GM21825 (cell line): ENCODE data around the gene ZSCAN4.

Source experiments
- ATAC-seq: cut with Tn5 transposase; IDR thresholded peaks from one replicate; pipeline ENCODE4 v1.9.1; 2021; ENCODE audit warnings: mild to moderate bottlenecking, moderate library complexity; ENCODE audit not compliant: unreplicated experiment

The ZSCAN4 gene, protein sequence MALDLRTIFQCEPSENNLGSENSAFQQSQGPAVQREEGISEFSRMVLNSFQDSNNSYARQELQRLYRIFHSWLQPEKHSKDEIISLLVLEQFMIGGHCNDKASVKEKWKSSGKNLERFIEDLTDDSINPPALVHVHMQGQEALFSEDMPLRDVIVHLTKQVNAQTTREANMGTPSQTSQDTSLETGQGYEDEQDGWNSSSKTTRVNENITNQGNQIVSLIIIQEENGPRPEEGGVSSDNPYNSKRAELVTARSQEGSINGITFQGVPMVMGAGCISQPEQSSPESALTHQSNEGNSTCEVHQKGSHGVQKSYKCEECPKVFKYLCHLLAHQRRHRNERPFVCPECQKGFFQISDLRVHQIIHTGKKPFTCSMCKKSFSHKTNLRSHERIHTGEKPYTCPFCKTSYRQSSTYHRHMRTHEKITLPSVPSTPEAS

DNA sequence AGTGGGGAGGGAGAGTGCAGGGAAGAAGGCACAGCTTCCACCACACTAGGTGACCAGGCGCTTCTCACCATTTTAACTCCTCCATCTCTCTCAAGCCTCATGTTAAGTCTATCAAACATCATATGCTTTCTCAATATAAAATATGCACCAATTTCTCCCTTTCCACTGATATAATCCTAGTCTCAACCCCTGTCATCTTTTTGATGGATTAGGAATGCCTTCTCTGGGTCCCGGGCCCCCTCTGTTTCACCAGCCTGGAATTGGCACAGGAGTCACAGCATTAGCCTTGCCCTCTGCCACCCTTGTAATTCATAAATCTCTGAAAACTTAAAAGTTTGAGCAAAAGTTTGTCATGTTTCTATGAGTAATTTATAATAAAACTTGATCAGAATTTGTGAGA is at the start of gene ZSCAN4:
Gene ZSCAN4 (plus strand): TSS at position 301 of the 400 bp plus-strand sequence. CDS start 7,211 bp downstream, outside the sequence.
- no peak for ATAC-seq

DNA sequence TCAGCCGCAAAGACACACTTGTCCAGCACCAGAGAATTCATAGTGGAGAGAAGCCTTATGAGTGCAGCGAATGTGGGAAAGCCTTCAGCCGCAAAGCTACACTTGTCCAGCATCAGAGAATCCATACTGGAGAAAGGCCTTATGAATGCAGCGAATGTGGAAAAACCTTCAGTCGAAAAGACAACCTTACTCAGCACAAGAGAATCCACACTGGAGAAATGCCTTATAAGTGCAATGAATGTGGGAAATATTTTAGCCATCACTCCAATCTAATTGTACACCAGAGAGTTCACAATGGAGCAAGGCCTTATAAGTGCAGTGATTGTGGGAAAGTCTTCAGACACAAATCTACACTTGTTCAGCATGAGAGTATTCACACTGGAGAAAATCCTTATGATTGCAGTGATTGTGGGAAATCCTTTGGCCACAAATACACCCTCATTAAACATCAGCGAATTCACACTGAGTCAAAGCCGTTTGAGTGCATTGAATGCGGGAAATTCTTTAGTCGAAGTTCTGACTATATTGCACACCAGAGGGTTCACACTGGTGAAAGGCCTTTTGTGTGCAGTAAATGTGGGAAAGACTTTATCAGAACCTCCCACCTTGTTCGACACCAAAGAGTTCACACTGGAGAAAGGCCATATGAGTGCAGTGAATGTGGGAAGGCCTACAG is 47.9 kb upstream of the ZSCAN4 start:
- no peak for ATAC-seq

DNA sequence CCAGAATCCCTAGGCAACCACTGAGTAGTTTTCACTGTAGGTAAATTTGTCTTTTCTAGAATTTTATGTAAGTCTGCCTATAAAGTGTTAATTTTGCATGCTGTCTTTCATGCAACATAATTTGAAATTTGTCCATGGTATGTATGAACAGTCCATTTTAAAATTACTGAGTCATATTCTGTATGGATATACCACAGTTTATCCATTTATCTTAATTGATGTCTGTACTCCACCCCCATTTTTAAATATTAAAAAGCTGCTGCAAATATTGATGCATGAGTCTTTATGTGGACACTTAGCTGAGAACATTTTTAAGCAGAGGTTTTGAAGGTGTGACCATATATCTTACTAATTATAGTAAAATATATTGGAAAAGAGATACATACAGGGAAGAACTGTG is 45.6 kb upstream of the ZSCAN4 start:
- no peak for ATAC-seq

DNA sequence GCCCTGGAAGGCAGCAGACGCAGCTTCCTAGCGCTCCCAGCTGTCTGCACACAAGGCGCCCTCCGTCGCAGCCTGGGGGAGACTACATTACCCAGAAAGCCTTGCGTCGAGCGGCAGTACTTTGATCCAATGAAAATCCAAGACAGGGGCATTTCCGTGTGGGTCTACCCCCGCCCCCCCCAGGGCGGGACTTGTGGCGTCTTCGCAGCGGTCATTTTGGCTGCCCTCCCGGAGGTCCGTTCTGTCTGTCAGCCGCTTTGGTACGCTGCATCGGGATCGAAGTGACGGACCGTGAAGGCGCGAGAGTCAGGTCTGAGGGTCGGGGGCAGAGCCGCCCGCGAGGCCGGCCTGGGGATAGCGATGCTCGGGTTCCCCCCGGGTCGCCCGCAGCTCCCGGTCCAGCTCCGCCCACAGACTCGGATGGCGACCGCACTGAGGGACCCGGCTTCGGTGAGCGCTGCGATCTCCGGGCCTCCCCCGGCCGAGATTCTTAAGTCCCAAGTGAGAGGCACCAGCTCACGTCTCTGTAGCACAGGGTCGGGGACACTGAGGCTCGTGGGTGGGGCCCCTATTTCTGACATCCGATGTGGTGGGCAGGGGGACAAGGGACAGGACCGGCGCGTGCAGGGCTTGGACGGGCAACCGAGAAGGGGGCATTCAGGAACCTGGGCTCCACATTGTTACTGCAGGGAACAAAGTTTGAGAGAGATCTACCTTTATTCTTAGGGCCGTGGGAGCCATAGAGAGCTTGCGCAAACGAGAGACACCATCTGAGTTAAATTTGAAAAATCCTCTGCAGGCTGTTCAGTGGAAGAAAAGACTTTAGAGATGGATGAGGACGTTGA is 35.5 kb upstream of the ZSCAN4 start, which contains the start of gene ZNF211:
Gene ZNF211 (plus strand): TSS at position 182 of the 845 bp plus-strand sequence. CDS start 179 bp downstream, at position 361.
- ATAC-seq, result peak; percentile 96

DNA sequence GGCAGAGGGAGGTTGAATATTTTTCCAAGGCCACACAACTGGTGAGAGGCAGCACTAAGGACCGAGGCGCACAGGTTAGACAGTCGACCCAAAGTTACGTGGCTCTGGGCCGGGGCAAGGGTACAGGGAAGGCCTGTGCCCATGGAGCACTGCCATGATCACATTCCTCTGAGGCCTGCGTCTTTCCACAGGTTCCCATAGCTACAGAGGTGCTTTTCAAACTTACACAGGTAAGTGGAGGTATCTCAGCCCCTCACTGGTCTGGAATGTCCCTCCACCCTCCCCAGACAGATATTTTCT is 35.0 kb upstream of the ZSCAN4 start:
- ATAC-seq, result no peak

DNA sequence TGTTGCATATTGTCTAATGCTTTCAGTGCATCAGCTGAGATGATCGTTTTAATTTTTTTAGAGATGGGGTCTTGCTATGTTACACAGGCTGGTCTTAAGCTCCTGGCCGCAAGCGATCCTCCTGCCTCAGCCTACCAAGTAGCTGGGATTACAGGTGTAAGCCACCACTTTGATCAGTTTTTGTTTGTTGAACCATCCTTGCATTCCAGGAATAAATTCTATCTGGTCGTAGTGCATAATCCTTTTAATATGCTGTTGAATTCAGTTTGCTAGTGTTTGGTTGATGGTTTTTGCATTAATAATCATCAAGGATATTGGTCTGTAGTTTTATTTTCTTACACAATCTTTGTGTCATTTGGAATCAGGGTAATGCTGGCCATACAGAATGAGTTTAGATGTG is 31.4 kb upstream of the ZSCAN4 start:
- ATAC-seq, result no peak

DNA sequence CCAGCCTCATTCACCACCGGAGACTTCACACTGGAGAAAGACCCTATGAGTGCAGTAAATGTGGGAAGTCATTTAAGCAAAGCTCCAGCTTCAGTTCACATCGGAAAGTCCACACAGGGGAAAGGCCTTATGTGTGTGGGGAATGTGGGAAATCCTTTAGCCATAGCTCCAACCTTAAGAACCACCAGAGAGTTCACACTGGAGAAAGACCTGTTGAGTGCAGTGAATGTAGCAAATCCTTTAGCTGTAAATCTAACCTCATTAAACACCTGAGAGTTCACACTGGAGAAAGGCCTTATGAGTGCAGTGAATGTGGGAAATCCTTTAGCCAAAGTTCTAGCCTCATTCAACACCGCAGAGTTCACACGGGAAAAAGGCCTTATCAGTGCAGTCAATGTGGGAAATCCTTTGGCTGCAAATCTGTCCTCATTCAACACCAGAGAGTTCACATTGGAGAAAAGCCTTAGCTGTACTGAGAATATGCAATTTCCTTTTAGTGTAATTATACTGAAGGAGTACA is 27.0 kb upstream of the ZSCAN4 start:
- ATAC-seq, result no peak

DNA sequence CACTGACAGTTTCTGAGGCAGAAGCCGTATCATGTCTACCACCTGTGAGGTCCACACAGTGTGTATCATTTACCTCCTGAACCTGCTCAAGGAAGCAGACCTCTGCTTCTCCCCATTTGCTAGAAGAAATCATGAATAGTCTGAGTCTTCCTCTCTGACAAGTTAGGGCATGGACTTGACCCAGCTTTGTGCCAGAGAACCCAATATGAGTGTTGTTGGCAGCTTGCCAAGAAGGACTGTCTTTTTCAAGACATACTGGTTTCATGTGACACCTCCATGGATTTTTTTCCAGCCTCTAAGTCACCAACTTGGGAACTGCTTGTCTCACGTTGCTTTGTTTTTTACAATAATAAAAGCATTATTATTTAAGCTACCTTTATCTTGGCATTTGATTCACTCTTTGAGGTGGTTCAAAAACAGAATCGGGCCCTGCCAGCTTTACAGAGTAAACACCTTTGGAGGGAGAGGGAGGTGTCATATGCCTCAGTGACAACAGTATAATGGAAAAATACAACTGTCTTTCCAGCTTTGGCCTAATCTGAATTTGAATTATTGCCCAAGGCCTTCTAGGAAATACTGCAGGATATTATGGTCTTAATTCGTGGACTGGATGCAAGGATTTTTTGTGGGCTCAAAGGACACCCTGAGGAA is 26.2 kb upstream of the ZSCAN4 start:
- ATAC-seq, result no peak

DNA sequence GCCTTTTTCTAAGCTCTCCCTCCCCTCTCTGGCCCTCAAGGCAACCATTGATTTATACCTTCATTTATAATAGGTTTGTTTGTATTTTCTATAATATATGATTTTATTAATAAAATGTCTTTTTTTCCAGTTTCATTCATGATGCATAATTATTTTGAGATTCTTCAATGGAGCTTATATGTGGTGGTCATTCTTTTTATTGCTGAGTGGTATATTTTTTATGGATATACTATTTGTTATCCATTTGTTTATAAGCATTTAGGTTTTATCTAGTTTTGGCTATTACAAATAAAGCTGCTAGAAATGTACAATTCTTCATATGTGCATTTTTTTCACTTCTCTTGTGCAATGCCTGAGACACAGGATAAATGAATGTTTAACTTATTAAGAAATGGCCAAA is 25.0 kb upstream of the ZSCAN4 start:
- no peak for ATAC-seq

DNA sequence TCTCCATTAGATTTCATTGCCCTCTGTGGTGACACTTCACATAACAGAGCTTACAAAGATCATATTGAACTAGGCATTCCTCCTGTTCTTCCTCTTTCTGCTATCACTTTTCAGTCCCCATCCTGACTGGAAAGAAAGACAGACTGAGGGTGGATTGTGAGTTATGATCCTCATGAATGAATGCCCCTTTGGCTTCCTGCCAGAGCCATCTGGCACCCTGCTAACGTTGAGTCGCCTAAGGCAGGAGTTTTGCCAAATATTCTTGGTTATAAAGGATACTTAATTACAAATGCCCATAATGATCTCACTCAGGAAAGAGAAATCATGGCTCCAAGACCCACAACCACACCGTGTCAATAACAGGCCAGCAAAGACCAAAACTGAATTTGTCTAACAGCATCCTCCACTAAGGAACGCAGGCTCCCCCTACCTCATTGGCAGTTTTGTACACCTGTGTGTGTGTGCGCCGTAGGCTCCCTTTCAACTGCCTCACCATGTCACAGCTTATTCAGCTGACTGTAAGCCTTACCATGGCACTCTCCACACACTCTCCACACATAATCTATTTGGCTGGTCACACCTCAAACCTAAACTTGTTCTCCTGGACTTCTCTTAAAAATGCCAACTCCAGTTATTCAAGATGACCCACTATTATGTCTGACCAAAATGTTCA is 20.3 kb upstream of the ZSCAN4 start:
- ATAC-seq, result no peak

DNA sequence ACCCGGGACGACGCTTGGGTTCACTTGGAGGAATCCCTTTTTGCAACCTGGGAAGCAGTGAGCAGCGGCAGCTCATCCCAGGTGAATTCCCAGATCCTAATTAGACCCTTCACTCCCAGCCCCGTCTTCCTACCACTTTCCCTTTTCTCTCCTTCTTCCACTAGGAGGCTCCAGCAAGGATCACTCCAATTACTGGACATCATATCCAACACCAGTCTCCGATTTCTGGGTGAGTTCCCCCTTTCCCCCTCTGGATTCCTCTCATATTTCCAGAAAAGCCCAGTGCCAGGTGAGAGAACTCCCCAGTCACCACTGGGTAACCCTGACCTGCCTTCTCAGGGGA is 17.1 kb upstream of the ZSCAN4 start:
- ATAC-seq, result no peak

DNA sequence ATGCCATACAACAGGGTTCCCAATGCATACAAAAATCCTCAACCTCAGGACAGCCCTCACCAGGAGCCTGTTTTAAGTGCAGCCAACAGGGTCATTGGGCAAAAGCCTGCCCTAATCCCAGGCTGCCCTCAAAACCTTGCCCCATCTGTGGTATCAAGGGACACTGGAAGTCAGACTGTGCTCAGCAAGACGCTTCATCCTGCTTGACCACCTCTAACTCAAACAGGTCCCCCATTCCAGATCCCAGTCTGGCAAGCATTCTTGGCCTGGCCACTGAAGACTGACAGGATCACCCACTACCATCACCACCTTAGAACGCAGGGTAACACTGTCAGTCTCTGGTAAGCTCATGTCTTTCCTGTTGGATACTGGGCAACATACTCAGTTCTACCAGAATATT is 15.0 kb upstream of the ZSCAN4 start:
- no peak for ATAC-seq

DNA sequence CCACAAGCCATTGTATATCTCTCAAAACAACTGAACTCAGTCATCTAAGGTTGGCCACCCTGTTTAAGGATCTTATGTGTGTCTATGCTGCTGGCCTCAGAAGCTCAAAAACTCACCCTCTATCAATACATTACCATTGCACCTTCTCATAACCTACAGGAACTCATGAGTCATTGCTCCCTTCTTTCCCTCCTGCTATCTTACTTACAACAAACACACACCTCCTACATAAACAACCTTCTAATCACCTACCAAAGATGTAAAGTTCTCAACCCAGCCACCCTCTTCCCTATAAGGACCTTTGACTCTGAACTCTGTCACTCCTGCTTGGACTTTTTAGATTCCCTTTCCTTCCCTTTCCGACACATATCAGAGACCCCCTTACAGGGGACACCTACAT is 13.3 kb upstream of the ZSCAN4 start:
- no peak for ATAC-seq

DNA sequence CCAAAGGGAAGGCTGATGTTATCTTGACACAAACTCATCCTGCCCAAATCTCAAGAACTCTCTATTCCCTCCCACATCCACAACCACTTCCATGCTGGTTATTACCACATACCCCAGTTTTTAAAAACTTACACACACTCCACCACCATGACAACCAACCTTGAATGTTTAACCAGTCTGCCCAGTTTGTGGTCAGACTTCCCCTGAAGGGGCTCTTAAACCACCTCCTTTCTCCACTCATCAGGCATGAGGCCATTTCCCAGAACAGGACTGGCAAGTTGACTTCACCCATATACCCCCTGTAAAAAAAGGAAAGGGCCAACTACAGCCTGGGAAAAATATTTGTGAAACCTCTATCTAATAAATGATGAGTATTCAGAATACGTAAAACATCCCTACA is 12.4 kb upstream of the ZSCAN4 start:
- no peak for ATAC-seq

DNA sequence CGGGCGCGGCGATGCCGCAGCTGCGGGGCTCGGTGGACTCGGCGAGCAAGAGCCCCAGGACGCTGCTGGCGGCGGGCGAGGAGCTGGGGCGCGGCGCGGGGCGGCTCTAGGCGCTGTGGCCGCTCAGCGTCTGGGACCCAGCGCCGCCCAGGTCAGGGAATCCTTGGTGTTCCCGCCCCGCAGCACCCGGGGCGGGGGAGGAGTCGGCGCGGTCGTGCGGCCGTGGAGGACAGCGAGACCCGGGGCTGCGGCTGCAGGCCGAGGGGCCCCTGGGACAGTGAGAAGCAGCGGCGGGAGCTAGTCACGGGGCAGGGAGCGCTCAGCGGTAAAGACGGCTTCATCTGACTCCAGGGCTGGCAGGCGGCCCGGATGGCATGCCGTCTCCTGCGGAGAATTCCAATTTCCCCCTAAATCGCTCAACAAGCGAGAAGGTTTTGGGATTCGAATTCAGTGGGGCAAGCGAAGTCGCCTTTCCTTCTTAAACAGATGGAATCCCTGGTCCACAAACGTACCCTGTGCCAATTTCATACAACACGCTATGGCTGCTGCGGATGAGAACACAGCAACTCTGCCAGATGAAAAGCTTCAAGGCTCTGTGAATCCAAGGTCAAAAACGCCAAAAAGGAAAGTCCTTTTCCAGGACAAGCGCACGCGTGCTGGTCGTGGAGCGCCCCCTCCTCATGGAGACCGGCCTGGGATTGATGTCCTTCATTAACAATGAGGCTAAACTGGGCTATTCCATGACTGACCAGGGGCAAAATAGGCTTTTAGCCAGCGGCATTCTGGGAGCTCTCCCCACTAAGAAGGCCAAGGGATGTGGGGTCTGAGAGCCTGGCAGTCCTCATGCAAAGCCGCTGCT is 4.2 kb upstream of the ZSCAN4 start:
- ATAC-seq, result no peak

DNA sequence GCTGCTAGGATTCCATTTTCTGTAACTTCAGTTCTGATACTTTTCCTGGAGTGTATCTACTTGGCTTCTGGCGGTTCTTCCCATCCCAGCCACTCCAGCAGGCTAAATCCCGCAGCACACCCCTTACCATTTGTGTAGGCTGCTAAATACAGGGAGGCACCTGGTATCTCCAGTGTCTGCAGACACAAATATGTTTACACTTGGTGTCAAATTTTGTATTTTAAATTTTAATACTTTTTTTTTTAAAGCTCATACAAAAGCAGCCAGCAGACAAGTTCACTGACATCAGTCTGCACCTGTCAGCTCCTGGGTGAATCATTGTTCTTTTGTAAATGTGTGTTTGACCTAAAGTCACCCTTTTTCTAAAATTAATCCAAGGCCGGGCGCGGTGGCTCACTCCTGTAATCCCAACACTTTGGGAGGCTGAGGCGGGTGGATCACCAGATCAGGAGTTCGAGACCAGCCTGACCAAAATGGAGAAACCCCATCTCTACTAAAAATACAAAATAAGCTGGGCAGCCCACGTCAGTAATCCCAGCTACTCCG is 3.4 kb upstream of the ZSCAN4 start:
- ATAC-seq, result no peak

DNA sequence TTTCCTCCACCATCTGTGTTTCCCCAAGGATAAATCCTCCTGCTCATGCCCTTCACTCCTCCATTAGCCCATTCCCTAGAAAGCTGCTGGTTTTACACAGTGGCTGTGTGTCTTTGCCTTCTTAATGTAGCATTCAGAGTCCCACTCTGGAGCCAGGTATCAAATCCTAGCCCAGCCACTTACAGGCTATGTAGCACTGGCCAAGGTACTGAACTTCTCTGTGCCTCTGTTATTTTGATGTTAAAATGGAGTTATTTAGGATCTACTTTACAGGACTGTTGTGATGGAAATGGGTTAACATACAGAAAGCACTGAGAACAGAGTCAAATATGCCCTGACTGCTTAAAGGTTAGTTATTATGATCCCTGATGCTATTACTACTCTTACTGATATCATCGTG is 1.5 kb upstream of the ZSCAN4 start:
- ATAC-seq, result no peak

DNA sequence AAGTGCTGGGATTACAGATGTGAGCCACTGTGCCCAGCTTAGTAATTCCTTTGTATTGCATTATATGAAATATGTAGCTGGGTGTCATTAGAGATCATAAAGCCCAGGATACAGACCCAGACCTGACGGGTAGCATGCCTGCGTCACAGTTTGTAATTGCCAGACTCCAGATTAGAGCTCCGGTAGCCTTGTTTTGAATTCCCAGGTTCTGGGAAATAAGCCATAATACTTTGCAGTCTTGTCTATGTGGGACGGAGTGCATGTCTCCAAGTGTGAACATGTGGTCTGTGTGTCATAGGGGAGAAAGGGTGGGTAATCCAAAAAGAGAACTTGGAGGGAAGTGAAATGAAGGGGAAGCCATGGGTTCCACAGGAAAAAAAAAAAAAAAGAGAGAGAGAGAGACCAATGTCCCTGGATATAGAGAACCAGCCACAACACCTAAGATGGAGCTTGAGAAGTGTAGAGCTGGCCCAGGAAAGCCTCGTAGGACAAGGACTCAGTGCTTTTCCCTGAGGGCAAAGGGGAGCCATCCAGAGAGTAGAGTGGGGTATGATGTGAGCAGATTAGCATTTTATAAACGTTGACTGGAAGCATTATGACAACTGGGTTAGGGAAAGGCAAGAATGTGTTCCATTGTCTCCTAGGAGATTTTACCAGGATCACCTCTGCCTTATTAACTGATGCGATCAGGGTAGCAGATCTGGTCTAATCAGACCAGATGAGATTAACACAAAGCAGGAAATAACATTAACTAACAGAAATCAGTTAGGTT is 2.6 kb downstream of the ZSCAN4 start:
- ATAC-seq, result no peak
